Osteoblast (primary cell): ENCODE data around the gene RHOG. TPM values are rescaled to one million over a fixed set of nuclear protein-coding genes. Genes with fewer than 3 reads are reported as not detected.

Experiments
- DNase-seq: peaks from one replicate; pipeline ENCODE4 v3.0.0; 2011; ENCODE audit warnings: low spot score, mixed read lengths; ENCODE audit not compliant: insufficient read length; ENCODE audit errors: missing footprints
- H2AFZ ChIP-seq: 2 replicates; pipeline ENCODE4 v1.6.0; 2011; ENCODE audit warnings: mild to moderate bottlenecking, low read length
- H3K27ac ChIP-seq: 2 replicates; pipeline ENCODE4 v1.5.1; 2011; ENCODE audit warnings: mild to moderate bottlenecking, low read depth, low read length, moderate library complexity
- H3K27me3 ChIP-seq: 2 replicates; pipeline ENCODE4 v1.6.0; 2012; ENCODE audit warnings: mild to moderate bottlenecking, control low read depth, inconsistent platforms, low read length, moderate library complexity; ENCODE audit not compliant: insufficient read depth
- H3K36me3 ChIP-seq: 2 replicates; pipeline ENCODE4 v1.5.1; 2011; ENCODE audit warnings: mild to moderate bottlenecking, low read length, control low read depth, moderate library complexity; ENCODE audit not compliant: insufficient read depth
- H3K4me1 ChIP-seq: 2 replicates; pipeline ENCODE4 v1.5.1; 2011; ENCODE audit warnings: mild to moderate bottlenecking, low read length, control low read depth, moderate library complexity; ENCODE audit not compliant: insufficient read depth
- H3K4me2 ChIP-seq: 2 replicates; pipeline ENCODE4 v1.6.0; 2011; ENCODE audit warnings: mild to moderate bottlenecking, low read length; ENCODE audit not compliant: insufficient read depth
- H3K4me3 ChIP-seq: fragments of 200-600 bp; sonication (generic); 3 replicates; pipeline ENCODE4 v1.5.1; 2012; ENCODE audit warnings: mild to moderate bottlenecking, low read length, inconsistent platforms; ENCODE audit not compliant: insufficient read depth
- H3K79me2 ChIP-seq: 2 replicates; pipeline ENCODE4 v1.6.0; 2012; ENCODE audit warnings: mild to moderate bottlenecking, low read length, control low read depth, inconsistent platforms; ENCODE audit not compliant: insufficient read depth
- H3K9me3 ChIP-seq: 2 replicates; pipeline ENCODE4 v1.5.1; 2011; ENCODE audit warnings: low read depth, low read length, control low read depth
- H4K20me1 ChIP-seq: 2 replicates; pipeline ENCODE4 v1.6.0; 2012; ENCODE audit warnings: mild to moderate bottlenecking, low read length, control low read depth; ENCODE audit not compliant: insufficient read depth
- CTCF ChIP-seq: IDR thresholded peaks from 2 replicates; pipeline ENCODE4 v1.5.1; 2011; ENCODE audit warnings: mild to moderate bottlenecking, low read depth, low read length, moderate library complexity; ENCODE audit errors: extremely low read depth
- total RNA-seq: library from RNA; depleted of rRNA; stranded (reverse); fragments of >200 nt; gene quantifications from 2 replicates; pipeline ENCODE4 v1.2.3, GENCODE V29; 2012

RHOG gene
- total RNA-seq, 1 donor = 17.0 TPM

GRCh38 chr11:3849297-3849874 lies 8.6 kb upstream of the RHOG start:
- Histone ChIP-seq H2AFZ (no peak overlapping the region), H3K27ac (no peak overlapping the region), H3K27me3 (no peaks in the 10 kb centered on the region), H3K79me2 (no peaks in the 10 kb centered on the region), H3K4me2 (no peak overlapping the region), H3K4me3 (no peak overlapping the region), H4K20me1 (no peaks in the 10 kb centered on the region), H3K36me3 (no peaks in the 10 kb centered on the region), H3K4me1 (peaks cover 2% of the 10 kb centered on the region), H3K9me3 (no peaks in the 10 kb centered on the region)
- peak; percentile 56 for DNase-seq
- TF ChIP-seq CTCF = peak; percentile 76

- DNase-seq = no peak
- no peak overlapping the region for H3K4me3 ChIP-seq
- no peaks in the 10 kb centered on the region for H3K9me3 ChIP-seq
- peaks cover 7% of the 10 kb centered on the region for H3K4me1 ChIP-seq
- peaks cover 11% of the 10 kb centered on the region for H3K79me2 ChIP-seq
- H4K20me1 ChIP-seq = no peaks in the 10 kb centered on the region
- no peaks in the 10 kb centered on the region for H3K27me3 ChIP-seq
- no peak overlapping the region for H2AFZ ChIP-seq
- H3K4me2 ChIP-seq = no peak overlapping the region
- no peak for TF ChIP-seq CTCF
- no peaks in the 10 kb centered on the region for H3K36me3 ChIP-seq
- H3K27ac ChIP-seq = no peak overlapping the region
Measured at GRCh38 chr11:3845670-3846069, 4.9 kb upstream of the RHOG start.

GRCh38 chr11:3845246-3845645 lies 4.5 kb upstream of the RHOG start:
- Histone ChIP-seq H3K36me3 (no peaks in the 10 kb centered on the region), H4K20me1 (no peaks in the 10 kb centered on the region), H3K4me2 (no peak overlapping the region), H2AFZ (no peak overlapping the region), H3K79me2 (peaks cover 15% of the 10 kb centered on the region), H3K27ac (no peak overlapping the region), H3K4me1 (peaks cover 7% of the 10 kb centered on the region), H3K27me3 (no peaks in the 10 kb centered on the region), H3K9me3 (no peaks in the 10 kb centered on the region), H3K4me3 (no peak overlapping the region)
- DNase-seq = no peak
- no peak for TF ChIP-seq CTCF

- Histone ChIP-seq H3K36me3 (no peaks in the 10 kb centered on the region), H2AFZ (no peak overlapping the region), H3K27me3 (no peaks in the 10 kb centered on the region), H3K4me2 (no peak overlapping the region), H3K4me3 (no peak overlapping the region), H4K20me1 (peaks cover 15% of the 10 kb centered on the region), H3K27ac (no peak overlapping the region), H3K9me3 (no peaks in the 10 kb centered on the region), H3K79me2 (peaks cover 35% of the 10 kb centered on the region), H3K4me1 (peaks cover 17% of the 10 kb centered on the region)
- TF ChIP-seq CTCF = no peak
- no peak for DNase-seq
Measured at GRCh38 chr11:3843326-3843725, 2.6 kb upstream of the RHOG start.
